Stimulated activated CD8-positive, alpha-beta memory T cell treated with anti-CD3 and anti-CD28 coated beads, Interleukin-2, amount 100 ng/mL, for 48 hours (primary cell): ENCODE results near the gene MXI1.
"Not testable (repeated sequence)": the region's sequence is repeated elsewhere in the genome, so short reads cannot be mapped to it uniquely, and the experiment has no call there.

Experiments
- DNase-seq, 2 donors: peaks; one replicate each; pipeline ENCODE4 v3.0.0-alpha.2; 2020; ENCODE audit warnings: low read depth in 2 of 2

Gene MXI1

GRCh38 chr10:110317866-110318850, 110.8 kb downstream of the MXI1 start:
- no peak for DNase-seq

GRCh38 chr10:110321869-110322620, 114.6 kb downstream of the MXI1 start:
- no peak for DNase-seq

- DNase-seq = no peak
These were observed 116.1 kb downstream of the MXI1 start for GRCh38 chr10:110323503-110323902.

GRCh38 chr10:110324201-110324804, 116.9 kb downstream of the MXI1 start:
- no peak for DNase-seq

GRCh38 chr10:110324805-110325280, 117.4 kb downstream of the MXI1 start:
- DNase-seq = no peak

GRCh38 chr10:110326351-110327032, 119.1 kb downstream of the MXI1 start:
- no peak for DNase-seq

- DNase-seq = no peak
These were observed 120.0 kb downstream of the MXI1 start for GRCh38 chr10:110327262-110327914.

- no peak for DNase-seq
These were observed 123.3 kb downstream of the MXI1 start for GRCh38 chr10:110330675-110331074.

- DNase-seq = not testable (repeated sequence)
These were observed 123.9 kb downstream of the MXI1 start for GRCh38 chr10:110331226-110331795.

- no peak for DNase-seq
These were observed 126.8 kb downstream of the MXI1 start for GRCh38 chr10:110334061-110334656.

GRCh38 chr10:110335314-110336064, 128.1 kb downstream of the MXI1 start:
- no peak for DNase-seq

GRCh38 chr10:110336111-110336721, 128.8 kb downstream of the MXI1 start:
- no peak for DNase-seq
